Uterus (tissue), 2 donors: ENCODE data around the gene LEMD1.

Source experiments
- CTCF ChIP-seq, 4 experiments: fragments of 200-600 bp in 2 of 4; fragments of 450-650 bp in 2 of 4; sonication (generic) in 2 of 4; IDR thresholded peaks; one replicate each; pipeline ENCODE4 v1.5.1; 2016 to 2019; ENCODE audit warnings: antibody characterized with exemption in 4 of 4, mild to moderate bottlenecking in 2 of 4, moderate library complexity in 1 of 4
- POLR2A ChIP-seq, 2 donors: fragments of 450-650 bp; IDR thresholded peaks; one replicate each; pipeline ENCODE4 v1.6.1; 2016; ENCODE audit warnings: antibody characterized with exemption in 2 of 2, mild to moderate bottlenecking in 1 of 2, moderate library complexity in 1 of 2

GRCh38 chr1:205420938-205421337, 918 bp downstream of the LEMD1 start:
- TF ChIP-seq POLR2A (IDR thresholded peaks at IDR 0.05) (no peak), CTCF (IDR thresholded peaks at IDR 0.05) (no peak)
